ENCODE data around the gene EIPR1. TPM values are rescaled to one million over a fixed set of nuclear protein-coding genes. Genes with fewer than 3 reads are reported as not detected.

EIPR1 gene
- total RNA-seq, 1 donor: 23.3 TPM

GRCh38 chr2:3217646-3218045 lies 160.0 kb downstream of the EIPR1 start:
- TF ChIP-seq CTCF (IDR thresholded peaks at IDR 0.05; ENCODE audit: insufficient read depth, low read length): no peak
- DNase-seq (ENCODE audit: low read depth): no peak
- H3K4me3 ChIP-seq (ENCODE audit: low read depth, low read length): no peak overlapping the region

GRCh38 chr2:3216841-3217495 lies 160.7 kb downstream of the EIPR1 start:
- TF ChIP-seq CTCF (IDR thresholded peaks at IDR 0.05; ENCODE audit: insufficient read depth, low read length): no peak
- H3K4me3 ChIP-seq (ENCODE audit: low read depth, low read length): no peak overlapping the region
- DNase-seq (ENCODE audit: low read depth): no peak

DNA sequence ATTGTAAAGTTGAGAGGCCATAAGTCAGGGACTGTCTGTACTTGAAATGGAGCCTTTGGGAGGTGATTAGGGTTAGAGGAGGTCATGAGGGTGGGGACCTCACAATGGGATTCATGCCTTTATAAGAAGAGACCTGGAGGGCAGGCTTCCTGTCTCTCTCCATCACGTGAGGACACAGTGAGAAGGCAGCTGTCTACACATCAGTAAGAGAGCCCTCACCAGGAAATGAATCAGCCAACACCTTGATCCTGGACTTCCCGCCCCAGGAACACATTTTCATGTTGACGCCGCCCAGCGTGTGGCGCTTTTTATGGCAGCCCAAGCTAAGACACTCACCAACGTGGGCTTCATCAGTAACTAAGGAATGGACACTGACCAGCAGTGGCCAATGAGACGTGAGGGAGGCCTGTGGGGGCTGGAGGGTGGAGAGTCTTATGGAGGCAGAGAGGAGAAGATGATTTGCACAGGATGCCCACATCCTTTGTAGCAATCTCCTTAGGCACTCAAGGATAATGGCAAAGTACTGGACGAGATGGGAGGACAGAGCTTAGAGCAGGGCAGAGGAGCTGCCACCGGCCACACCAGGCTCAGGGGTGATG lies 162.7 kb downstream of the EIPR1 start:
- no peak for DNase-seq (ENCODE audit: low read depth)
- H3K4me3 ChIP-seq (ENCODE audit: low read depth, low read length): no peak overlapping the region
- no peak for TF ChIP-seq CTCF (IDR thresholded peaks at IDR 0.05; ENCODE audit: insufficient read depth, low read length)

DNA sequence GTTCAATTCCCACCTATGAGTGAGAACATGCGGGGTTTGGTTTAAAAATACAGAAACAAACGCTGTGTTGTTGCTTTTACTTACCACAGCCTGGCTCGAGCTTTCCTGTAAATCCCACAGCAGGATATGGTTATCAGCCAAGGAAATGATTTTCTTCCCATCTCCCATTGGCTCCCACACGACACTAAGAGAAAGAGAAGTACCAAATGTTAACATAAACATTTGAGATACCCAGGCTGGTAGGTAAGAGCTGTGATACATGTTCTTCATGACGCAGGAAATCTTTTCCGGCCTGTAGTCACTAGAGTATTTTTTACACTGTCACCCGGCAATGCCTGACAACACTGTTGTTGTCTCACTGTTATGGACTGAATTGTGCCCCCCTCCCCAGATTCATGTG lies 163.6 kb downstream of the EIPR1 start:
- H3K4me3 ChIP-seq (ENCODE audit: low read depth, low read length): no peak overlapping the region
- TF ChIP-seq CTCF (IDR thresholded peaks at IDR 0.05; ENCODE audit: insufficient read depth, low read length): no peak
- DNase-seq (ENCODE audit: low read depth): no peak

DNA sequence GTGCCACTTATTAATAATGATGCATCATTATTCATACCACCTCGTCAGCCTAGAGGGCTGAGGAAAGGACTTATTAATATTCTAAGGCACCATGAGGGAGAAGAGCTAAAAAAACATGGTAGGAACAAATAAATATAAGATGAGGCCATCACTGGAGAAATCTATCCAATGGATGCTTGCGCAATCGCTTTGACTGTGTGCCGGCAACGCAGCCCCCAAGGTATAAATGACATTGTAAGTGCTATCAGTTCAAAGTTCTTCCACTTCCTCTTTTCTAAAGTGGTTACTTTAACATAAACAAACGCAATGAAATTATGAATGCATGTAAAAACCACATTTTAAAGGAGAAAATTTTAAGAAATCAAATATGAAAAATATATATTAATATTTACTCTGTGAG lies 164.6 kb downstream of the EIPR1 start:
- no peak for DNase-seq (ENCODE audit: low read depth)
- TF ChIP-seq CTCF (IDR thresholded peaks at IDR 0.05; ENCODE audit: insufficient read depth, low read length): no peak
- H3K4me3 ChIP-seq (ENCODE audit: low read depth, low read length): no peak overlapping the region

DNA sequence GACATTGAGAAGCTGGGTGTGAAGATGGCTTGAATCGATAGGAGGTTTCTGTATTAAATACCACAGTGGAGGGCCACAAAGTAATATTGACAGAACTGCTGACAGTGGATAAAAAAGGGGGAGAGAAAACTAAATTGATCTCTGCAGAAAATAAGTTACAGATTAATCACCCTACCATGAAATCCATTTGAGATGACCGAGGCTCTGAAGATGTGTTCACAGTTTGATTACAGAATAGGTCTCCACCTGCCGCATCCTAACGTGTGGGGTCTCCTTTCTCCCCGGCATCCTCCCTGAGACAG lies 165.6 kb downstream of the EIPR1 start:
- DNase-seq (ENCODE audit: low read depth): no peak
- H3K4me3 ChIP-seq (ENCODE audit: low read depth, low read length): no peak overlapping the region

More for the DNA sequence above, 165.6 kb downstream of the EIPR1 start:
- no peak for TF ChIP-seq CTCF (IDR thresholded peaks at IDR 0.05; ENCODE audit: insufficient read depth, low read length)
